Mesothelial cell of epicardium (in vitro differentiated cells): ENCODE results near the gene GPR61. TPM values are rescaled to one million over a fixed set of nuclear protein-coding genes. Genes with fewer than 3 reads are reported as not detected.

Experiments
- DNase-seq, 2 experiments: peaks; one replicate each; pipeline ENCODE4 v3.0.0; 2021; ENCODE audit warnings: low spot score in 2 of 2; ENCODE audit not compliant: unreplicated experiment in 2 of 2
- H3K27ac Mint-ChIP-seq: 2 replicates; pipeline ENCODE4 v1.8.0; 2021; ENCODE audit warnings: mixed read lengths
- H3K27me3 Mint-ChIP-seq: 2 replicates; pipeline ENCODE4 v1.8.0; 2021; ENCODE audit warnings: low read depth, mixed read lengths
- H3K36me3 Mint-ChIP-seq: 2 replicates; pipeline ENCODE4 v1.8.0; 2021; ENCODE audit warnings: mixed read lengths
- H3K4me1 Mint-ChIP-seq: 2 replicates; pipeline ENCODE4 v1.8.0; 2021; ENCODE audit warnings: mixed read lengths
- H3K4me3 Mint-ChIP-seq: 2 replicates; pipeline ENCODE4 v1.8.0; 2021; ENCODE audit warnings: mild to moderate bottlenecking, moderate library complexity, mixed read lengths
- H3K9me3 Mint-ChIP-seq: 2 replicates; pipeline ENCODE4 v1.8.0; 2021; ENCODE audit warnings: mixed read lengths
- total RNA-seq: library from RNA; stranded (reverse); gene quantifications from 3 replicates; pipeline ENCODE4 v1.2.1, GENCODE V29; 2021
- TF ChIP-seq, protein P1 (sequence below): fragments of 200-600 bp; sonication (generic); IDR thresholded peaks from one replicate; pipeline ENCODE4 v1.5.0; 2021; ENCODE audit warnings: antibody characterized with exemption; ENCODE audit not compliant: unreplicated experiment

The GPR61 gene
- total RNA-seq, 1 donor from 2014 or later: not detected

DNA sequence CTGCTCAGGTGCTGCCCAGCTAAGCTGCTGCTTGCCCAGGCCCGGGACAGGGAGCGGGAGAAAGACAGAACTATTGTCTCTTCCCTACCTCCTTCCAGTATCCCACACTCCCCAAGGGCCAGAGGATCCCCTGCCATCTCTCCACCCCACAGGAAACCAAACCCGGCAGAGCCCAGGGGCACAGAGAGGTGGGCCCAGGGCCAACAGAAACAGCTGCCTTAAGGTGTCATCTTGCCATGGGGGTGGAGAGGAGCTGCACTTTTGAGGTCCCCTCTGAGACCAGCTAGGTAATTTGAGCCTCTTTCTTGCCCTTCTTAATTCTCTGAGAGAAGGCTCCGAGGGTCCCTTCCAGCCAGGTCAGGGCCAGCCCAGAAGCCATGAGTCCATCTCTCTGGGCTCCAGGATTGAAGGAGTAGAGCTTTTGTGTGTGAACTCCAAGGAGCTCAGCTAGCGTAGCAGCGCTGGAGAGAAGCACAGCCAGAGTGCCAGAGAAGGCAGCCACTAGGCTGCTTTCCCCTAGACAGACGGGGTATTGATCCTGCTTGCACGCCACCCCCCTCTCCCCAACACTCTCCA, 9.7 kb upstream of the GPR61 start:
- Mint-ChIP-seq H3K9me3 (no peaks in the 10 kb centered on the region), H3K36me3 (no peaks in the 10 kb centered on the region), H3K27ac (no peak overlapping the region), H3K27me3 (peaks cover 27% of the 10 kb centered on the region), H3K4me3 (no peak overlapping the region), H3K4me1 (peaks cover 5% of the 10 kb centered on the region)
- no peak for DNase-seq
- TF ChIP-seq, protein P1, sequence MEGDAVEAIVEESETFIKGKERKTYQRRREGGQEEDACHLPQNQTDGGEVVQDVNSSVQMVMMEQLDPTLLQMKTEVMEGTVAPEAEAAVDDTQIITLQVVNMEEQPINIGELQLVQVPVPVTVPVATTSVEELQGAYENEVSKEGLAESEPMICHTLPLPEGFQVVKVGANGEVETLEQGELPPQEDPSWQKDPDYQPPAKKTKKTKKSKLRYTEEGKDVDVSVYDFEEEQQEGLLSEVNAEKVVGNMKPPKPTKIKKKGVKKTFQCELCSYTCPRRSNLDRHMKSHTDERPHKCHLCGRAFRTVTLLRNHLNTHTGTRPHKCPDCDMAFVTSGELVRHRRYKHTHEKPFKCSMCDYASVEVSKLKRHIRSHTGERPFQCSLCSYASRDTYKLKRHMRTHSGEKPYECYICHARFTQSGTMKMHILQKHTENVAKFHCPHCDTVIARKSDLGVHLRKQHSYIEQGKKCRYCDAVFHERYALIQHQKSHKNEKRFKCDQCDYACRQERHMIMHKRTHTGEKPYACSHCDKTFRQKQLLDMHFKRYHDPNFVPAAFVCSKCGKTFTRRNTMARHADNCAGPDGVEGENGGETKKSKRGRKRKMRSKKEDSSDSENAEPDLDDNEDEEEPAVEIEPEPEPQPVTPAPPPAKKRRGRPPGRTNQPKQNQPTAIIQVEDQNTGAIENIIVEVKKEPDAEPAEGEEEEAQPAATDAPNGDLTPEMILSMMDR: no peak

DNA sequence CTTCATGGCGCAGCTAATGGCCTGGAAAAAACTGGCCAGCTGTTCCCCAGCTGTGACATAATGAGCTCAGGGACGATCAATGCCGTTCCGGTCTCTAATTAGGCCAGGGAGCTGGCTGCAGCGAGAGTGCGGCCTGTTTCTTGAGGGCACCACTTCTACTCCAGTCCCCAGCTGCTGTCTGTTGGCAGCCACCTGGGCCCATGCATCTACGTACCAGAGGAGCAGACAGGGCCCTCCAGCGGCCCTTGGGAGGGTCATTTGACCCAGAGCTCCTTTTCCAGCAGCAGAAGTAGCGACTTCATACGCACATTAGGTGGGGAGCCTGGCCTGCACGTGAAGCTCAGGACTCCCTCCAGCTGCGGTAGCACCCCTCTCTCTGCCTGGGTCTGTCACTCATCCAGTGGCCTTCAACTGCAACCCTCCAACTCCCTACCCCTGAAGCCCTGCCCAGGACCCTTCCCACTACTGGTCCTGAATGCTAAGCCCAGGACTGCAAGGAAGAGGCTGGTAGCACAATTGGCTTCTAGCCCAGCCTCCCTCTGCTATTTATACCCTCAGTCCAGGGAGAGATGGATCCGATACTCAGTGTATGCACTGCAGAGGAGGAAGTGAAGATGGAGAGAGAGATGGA, 9.1 kb upstream of the GPR61 start:
- Mint-ChIP-seq H3K9me3 (no peaks in the 10 kb centered on the region), H3K27ac (no peak overlapping the region), H3K36me3 (no peaks in the 10 kb centered on the region), H3K4me1 (peaks cover 5% of the 10 kb centered on the region), H3K4me3 (no peak overlapping the region), H3K27me3 (peaks cover 25% of the 10 kb centered on the region)
- TF ChIP-seq, protein P1: no peak
- DNase-seq: no peak

DNA sequence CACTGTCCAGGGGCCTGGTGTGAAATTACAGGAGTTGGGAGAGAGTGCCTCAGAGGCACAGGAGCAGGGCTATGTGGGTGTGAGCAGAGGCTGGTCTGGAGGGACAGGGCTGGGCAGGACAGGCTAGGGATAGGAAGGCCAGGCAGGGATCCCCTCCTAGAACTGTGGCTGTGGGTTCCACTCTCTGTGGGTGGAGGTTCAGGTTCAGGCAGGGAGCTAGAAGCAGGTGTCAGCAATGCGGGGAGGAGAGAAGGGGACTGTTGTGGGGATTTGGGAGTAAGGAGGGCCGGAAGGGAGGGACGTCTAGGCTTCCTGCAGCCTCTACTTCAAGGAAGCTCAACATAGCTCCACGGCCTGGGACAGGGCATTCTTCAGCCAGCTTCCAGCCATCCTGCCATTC, 8.3 kb upstream of the GPR61 start:
- Mint-ChIP-seq H3K4me3 (no peak overlapping the region), H3K27ac (no peak overlapping the region), H3K36me3 (no peaks in the 10 kb centered on the region), H3K27me3 (peaks cover 17% of the 10 kb centered on the region), H3K4me1 (peaks cover 5% of the 10 kb centered on the region), H3K9me3 (no peaks in the 10 kb centered on the region)
- TF ChIP-seq, protein P1: no peak
- no peak for DNase-seq

DNA sequence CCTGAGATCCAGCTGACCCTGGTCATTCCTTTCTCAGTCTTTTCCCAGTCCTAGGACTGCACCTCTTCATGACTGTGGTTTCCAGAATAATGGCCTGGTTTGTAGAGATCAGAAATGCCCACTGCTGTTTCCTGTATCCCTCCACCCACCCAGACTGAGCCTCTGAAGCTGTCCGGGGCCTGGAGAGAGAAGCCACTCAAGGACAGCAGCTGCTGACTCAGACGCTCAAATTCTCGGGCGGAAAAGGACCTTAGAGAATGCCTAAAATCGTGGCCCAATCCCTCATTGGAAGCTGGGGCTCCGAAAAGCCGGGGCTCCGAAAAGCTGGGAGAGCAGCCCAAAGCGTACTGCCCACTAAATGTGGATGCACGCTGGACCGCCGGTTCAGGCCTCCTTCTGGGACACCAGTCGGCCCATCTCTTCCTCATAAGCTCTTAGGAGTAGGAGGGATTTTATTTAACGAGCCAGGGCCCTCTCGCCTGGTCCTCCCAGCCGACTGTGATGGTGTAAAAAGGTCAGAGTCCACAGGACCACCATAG, 7.8 kb upstream of the GPR61 start:
- Mint-ChIP-seq H3K27me3 (peaks cover 14% of the 10 kb centered on the region), H3K4me1 (peaks cover 5% of the 10 kb centered on the region), H3K27ac (no peak overlapping the region), H3K4me3 (no peak overlapping the region), H3K36me3 (no peaks in the 10 kb centered on the region), H3K9me3 (no peaks in the 10 kb centered on the region)
- TF ChIP-seq, protein P1: no peak
- no peak for DNase-seq

DNA sequence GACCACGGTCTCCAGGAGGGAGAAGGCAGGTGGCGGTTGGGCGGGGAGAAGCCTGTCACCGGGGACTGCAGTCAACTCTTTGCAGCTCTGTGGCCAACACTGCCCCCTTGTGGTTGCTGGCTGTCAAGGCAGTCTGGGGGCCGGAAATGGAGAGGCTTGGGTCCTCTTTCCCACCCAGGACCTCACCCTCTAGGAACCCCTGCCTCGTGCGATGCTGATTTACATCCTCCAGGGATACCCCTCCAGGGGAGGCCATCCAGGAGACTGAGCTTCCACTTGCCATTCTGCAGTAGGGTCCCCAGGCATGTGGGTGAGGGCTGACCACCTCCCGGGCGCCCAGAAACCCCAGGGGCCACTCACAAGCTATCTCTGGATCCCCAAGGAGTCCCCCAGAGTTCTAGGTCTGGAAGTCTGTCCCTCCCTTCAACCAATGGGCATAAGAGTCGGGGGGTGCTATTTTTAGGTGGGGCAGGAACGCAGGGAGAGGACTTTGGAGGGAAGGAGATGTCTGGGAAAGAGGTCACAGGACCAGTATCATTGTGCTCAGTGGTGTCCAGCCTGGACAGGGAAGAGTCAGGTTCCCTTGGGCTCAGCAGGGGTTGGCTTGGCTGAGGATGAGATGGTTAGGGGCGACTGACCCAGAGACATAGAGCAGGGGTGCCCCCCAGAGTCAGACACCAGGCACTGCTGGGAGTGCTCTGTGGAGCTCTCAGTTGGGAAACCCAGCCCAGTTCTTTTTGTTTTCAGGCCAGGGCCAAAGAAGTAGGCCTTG, 7.1 kb upstream of the GPR61 start:
- Mint-ChIP-seq H3K27ac (peak overlapping the region; percentile 47), H3K36me3 (no peaks in the 10 kb centered on the region), H3K4me3 (peak overlapping the region; percentile 24), H3K27me3 (peaks cover 7% of the 10 kb centered on the region), H3K9me3 (no peaks in the 10 kb centered on the region), H3K4me1 (peaks cover 5% of the 10 kb centered on the region)
- peak; percentile 72 to 94 for DNase-seq
- TF ChIP-seq, protein P1: peak; percentile 94
